Colon (tissue), 2 donors: Measurements from ENCODE around the gene LOXHD1.

Experiments used
- FAIRE-seq: peaks from 2 replicates; lab custom pipeline; 2012; peaks lifted over from hg19 to GRCh38; lab: Jason Lieb, UNC
- donor health status: control.
- donor health status: control.

The LOXHD1 gene

DNA sequence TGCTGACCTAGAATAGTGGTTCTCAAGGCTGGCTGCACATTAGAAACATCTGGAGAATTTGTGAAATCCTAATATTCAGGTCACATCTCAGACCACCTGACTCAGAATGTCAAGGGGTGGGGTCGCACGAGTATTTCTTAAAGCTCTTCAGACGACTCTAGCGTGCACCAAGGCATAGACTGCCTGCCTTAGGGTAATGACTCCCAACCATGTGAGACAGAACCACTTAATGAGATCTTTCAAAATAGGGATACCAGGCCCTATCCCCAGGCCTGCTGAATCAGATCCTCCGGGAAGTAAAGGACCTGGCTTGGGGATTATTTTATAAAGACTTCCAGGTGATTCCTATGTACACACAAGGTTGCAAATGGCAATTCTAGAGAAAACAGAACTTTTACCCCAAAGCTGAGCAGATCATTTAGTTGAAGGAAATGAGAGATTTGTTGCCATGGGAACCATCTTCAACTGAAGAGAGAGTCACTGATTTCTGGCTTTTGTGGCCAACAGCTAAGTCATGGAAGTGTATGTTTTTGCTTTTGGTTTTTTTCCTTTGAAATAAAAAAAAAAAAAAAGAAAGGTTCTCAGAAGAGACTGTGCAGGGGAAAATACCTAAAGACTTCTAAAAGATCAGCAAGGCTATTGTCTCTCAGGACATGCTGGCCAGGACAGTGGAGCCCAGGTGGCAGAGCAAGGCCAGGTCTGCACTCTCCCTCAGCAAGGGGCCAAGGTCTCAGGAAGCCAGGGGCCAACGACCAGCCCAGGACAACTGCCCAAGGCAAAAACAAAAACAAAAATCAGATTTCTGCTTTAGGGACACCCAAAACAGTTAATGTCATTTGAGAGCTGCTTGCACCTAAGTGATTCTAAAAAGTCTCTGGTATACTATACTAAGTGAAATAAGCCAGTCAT, 15.3 kb upstream of the LOXHD1 start:
- no peak for FAIRE-seq

DNA sequence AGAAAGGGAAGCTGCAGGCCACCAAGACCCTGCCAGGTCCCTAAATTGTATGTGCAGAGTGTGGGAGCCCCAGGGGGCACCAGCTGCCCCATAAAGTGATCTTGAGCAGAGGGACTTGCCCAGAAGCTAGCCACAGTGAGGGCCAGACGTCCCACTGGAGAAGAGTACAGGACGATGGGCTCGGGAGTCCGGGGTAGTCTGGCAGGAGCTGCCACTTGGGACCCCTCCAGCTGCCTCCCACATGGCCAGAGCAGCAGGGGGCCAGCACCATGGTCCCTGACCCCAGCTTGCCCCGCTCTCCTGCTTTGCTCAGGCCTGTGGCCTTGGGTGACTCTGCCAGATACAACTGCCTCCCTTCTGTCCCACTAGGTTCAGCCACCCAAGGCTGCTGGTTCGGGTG, 11.7 kb upstream of the LOXHD1 start:
- FAIRE-seq = no peak

DNA sequence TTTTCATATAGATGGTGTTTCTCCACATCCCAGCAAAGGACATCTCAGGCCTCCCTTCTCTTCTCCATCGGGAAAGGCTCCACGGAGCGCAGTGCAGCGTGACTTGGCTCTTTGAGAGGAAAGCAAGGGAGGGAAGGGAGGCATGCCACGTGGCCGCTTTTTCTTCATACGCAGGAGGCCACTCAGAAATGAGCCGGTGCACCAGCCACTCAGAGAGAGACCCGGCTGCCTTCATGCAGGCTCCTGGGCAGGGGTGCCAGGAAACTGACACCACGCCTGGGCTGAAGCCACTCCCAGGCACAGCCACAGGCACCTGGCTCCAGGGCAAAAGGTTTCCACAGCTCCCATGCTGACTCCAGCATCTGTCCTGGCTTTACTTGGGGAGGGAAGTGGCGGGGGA, 11.1 kb upstream of the LOXHD1 start:
- no peak for FAIRE-seq

DNA sequence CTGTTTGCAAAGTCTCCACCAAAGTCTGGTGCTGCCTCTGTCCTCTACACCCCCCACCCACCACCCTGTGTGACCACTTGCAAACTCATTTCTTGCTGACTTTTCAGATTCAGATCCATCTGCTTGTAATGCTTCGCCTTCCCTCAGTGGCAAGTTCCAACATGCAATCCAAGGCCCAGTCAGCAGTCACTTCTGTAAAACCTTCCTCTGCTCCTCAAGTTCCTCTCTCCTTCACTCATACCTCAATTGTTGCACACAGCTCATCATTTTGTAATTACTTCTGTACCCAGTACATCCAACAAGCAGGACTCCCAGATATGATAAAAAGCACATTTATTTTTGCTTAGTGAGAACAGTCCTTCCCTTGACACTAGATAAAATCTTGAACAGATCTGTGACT, 6.5 kb upstream of the LOXHD1 start:
- no peak for FAIRE-seq

DNA sequence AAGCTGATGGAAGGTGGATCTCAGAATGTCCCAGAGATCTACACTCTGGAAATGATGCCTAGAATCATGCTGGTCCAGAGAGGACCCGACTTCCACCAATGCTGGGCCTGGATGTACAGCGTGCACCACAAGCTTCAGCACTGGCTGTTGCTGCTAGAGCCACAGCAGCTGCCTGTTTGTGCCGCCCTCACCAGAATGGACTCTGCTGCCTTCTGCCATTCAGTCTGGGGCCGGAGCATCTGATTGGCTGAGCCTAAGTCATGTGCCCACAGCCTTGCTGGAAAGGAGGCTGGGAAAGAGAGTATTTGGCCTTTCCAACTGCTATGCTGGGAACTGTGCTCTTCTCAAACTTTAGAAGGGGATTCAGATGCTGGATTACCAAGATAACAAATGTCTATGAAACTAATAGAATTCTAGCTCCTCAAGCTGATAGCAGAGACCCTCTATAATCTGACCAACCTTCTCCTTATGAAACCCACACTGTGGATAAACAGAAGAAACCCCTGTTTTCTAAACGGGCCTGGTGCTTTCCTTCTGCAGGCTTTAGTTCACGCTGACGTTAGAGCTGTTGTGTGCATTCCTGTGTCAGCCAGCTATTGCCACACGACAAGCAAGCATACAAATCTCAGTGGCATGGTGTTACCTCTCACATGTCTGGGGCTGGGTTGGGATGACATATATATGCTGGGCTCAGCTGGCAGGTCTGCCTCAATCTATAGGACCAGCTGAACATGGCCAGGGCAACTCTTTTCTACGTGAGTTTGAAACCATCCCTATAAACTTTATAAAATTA, 4.1 kb upstream of the LOXHD1 start:
- FAIRE-seq = no peak

DNA sequence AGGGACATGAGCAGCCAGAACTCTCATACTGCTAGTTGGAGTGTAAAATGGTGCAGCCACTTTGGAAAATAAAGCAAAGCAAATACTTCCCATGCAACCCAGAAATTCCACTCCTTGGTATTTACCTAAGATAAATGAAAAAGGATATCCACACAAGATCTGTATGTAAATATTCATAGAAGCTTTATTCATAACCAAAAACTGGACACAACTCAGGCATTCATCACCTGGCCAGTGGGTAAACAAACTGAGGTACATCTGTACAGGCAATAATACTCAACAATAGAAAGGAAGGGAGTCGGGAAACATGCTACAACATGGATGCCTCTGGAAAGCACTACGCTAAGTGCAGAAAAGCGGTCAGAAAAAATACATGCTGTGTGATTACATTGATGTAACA, 2.5 kb upstream of the LOXHD1 start:
- no peak for FAIRE-seq

DNA sequence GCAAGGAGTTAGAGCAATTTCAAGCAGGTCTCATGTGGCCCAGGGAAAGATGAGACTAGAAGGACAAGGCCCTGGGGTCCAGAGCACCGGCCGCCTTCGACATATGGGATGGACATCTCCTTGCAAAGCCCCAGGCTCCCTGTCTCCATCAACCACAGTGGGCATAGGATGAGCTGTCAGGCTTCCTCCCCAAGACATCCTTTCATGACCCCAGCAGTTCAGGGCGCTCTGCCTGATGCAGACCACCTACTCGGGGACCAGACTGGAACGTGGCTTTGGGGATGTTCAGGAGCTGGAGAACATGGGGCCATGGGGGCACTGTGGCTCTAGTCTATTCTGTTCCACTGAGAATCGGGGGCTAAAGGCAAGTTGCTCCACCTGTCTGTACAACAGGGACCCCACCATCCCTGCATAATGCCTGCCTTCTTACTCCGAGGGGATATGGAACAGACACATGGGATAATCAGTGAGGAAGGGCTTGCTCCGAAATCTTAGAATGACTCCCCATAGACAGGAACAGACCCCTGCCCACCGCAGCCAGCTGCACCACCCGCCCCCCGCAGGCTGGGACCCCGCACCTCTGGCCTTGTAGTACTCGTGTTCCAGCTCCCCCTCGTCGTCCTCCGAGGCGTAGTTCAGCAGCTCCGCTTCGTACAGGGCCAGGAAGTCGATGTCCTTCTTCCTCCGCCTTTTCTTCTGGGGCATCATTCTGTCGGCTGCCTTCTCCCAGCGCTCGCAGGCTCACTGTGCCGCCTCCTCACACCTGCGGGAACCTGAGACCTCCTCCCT, 500 bp downstream of the LOXHD1 start:
- no peak for FAIRE-seq

DNA sequence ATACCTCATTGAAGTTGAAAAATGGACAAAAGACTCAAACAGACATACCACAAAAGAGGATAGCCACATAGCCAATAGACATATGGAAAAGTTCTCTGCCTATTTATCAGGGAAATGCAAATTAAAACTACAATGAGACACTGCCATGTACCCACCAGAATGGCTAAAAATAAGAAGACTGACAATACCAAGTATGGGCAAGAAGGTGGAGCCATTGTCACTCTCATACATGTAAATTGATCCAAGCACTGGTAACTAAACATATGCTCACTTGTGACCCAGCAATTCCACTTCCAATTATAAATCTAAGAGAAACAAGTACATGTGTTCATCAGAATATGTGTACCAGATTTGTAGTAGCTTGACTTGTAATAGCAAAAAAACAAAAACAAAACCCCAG, 4.6 kb downstream of the LOXHD1 start:
- no peak for FAIRE-seq

DNA sequence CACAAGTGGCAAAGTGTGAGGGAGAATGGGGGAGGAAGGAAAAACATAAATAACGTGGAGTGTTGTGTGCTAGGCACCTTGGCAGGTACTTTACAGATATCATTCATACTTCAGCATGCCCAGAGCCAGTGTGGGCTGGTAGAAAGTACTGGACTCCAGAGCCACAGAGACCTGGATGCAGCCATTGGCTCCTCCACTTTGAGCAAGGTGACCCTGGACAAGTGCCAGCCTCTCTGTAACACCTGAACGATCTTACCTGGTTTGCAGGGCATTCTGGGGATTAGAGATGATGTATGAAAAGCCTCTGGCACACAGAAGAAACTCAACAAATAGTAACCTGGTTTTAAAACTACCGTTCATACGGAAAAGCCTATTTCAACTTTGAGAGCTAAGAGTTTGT, 6.3 kb downstream of the LOXHD1 start:
- no peak for FAIRE-seq

DNA sequence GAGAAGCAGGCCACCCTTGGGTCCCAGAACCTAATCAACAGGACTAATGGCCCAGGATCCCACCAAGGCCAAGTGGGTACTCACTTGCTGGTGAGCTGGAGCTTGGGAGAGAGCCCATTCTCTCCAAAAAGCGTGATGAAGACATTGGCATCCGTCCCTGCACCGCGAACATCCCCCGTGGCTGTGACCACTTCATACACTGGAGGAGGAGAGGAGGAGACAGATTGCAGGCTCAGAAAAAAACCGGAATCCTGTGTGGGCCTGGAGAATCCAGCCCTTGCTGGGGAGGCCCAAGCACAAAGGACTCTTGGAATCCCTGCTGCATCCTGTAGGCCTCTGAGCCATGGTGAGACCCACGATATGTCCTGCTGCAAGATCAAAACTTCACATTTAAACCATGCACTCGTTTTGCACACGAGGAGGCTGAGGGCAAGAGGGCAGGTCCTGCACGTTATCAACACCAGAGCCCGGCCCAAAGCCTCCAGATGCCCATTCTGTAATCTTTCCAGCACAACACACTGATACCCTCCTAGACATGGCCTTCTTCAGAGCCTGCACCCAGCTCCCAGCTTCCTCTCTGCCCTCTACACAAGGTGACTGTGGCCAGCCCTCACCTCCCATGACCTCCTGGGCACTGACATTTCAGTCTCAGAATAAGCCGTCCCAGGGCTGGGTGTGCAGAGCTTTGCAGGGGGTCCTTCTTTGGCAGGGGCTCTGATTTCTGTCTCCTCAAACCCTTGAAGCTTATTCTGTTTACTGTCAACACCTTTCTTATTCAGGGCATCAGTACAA, 7.8 kb downstream of the LOXHD1 start:
- no peak for FAIRE-seq

DNA sequence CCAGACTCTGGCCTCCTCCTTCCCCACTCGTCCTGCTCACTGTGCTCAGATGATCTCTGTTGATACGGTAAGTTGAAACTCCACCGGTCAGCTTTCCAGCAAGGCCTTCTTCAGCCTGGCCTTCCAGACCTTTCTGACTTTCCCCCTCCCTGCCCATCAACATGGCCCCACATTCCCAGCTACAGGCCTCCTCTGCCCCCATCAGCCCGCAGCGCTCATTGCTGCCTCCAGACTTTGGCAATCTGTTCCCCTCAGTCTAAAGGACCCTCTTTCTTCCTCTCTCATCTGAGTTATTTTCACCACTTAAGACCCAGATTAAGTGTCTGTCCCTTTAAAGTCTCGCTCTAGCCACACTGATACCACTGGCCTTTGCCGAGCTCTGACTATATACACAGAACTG, 10.6 kb downstream of the LOXHD1 start:
- FAIRE-seq = no peak

DNA sequence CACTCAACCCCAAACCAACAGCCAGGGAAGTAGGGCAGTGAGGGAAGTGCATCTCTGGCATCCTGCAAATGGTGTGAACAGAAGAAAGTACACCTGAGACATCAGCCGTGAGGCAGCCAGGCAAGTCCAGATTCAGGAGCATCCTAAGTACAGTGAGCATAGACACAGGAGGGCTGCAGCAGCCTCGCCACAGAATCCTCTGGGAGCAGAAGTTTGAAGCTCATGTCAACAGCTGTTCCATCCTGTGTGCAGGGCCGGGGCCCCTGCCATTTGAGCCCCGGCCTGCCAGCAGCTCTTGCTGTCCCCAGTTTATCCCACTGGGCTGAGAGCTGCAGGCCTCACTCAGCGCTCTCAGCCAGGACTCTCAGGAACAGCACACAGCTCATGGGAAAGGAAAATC, 14.5 kb downstream of the LOXHD1 start:
- FAIRE-seq = no peak

DNA sequence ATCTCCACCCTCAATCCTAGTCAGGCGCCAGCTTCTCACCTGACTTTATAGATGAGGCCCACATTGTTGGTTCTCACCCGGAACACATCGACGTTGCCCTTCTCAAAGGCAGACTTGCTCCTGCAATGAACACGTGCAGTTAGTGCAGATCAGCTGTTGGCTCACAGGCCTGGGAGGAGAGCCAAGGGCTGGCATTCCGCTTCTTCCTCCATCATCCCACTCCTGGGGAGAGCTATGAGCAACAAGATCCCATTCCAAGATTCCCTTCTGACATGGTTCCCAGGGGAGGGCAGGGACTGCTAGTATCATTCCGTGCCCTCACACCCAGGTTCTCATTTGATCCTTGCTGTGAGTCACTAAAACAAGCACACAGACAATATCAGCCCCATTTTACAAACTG, 15.1 kb downstream of the LOXHD1 start:
- FAIRE-seq = no peak

DNA sequence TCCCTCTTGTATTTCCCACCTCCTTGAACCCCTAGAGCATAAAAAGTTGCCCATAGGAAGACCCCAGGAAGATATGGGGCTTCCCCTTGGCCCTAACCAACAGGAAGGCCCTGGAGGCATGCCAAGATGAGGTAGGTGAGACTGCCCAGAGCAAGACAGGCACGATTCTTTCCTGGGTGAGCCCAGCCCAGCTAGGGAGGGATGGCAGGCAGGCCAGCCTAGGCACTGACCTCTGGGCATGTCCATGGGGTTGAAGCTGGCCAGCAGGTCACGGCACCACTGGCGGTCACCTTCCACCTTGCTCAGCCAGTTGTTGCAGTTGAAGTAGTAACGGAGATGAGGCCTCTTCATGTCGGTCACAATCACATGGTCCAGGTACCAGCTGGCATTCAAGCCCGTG, 17.6 kb downstream of the LOXHD1 start:
- no peak for FAIRE-seq

DNA sequence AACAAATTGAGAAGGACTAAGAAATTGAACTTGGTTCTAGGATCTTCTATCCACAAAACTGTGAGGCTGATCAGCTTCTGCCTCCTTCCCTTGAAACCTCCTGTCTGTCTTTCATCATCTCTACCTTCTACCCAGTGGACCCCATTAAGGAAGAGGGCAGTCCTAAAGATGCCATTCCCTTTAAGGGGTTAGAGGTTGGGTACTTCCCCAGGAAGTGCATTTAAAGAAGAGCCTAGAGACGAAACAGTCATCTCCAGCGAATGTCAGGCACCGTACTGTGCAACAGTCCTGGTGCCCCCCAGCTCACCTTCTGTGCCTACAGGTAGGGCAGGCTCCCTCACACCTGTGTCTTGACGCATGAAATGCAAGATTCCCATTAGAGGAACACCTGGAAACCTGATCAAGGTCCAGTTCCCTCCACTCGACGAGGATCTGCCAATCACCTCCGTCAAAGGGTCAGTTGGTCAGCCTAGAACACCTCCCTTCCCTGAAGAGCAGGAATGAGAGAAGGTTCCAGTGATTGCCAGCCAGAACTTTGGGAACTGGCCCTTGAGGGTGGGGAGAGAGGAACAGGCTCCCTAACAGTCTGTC, 20.9 kb downstream of the LOXHD1 start:
- FAIRE-seq = no peak

DNA sequence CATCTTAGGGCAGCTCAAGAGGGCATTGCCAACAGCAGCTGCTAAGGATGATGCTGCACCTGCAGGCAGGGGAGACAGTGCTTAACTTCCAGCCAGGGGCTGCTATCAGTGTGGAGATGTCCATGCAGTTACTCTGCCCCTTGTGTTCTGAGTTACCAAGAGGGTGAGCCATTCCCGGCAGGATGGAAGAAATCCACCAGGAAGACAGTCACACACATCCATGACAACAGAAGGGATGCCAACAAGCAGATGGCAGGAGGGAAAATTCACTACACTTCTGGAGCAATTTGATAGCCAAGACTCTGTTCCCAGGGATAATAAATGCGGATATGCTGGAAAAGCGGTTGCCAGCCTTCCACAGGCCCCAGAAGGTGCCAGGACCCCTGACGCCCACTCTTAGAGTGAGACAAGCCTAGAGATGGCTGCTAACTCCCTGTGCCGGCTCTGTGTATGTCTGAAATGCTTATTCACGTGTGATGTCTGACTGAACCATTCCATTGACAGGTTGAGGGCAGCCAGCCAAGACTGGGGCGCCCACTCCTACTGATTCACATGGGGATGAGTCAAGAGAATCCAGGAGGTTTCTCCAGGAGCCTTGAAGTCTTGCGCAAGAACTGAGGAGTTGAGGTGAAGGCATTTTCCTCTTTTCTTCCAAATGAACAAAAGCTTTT, 24.5 kb downstream of the LOXHD1 start:
- no peak for FAIRE-seq

DNA sequence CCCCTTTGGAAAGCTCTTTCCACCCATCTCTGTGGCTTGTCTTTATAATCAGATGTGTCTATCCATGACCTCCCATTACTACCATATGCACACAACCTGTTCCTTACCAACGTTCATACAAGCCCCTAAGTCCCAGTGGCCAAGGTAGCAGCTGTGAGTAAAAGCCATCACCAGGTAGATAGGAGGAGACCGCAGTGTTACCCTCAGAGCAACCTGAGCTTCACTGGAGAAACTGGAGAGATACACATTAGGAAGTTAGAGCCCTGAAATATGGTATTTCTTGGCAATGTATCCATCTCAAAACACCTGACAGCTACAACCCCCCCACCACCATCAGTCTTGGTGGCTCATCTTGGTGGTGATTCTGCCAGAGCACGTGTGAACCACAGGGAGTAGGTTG, 26.0 kb downstream of the LOXHD1 start:
- no peak for FAIRE-seq

DNA sequence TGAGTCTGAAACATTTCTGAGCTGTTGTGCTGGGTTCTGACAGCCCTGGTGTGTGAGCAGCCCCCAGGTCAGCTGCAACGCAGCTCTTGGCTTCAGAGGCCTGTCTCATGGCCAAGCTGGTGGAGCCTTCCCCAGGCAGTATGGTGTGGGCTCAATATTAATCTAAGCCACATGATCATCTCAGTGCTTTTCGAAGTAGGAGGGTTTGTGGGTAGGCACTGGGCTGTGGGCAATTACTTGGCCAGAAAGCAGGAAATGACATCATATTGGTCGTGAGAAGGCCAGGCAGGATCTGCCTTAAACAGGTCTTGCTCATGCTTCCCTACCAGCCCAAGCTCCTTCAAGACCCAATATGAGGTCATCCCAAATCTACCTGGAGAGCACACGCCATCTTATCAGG, 26.9 kb downstream of the LOXHD1 start:
- no peak for FAIRE-seq

DNA sequence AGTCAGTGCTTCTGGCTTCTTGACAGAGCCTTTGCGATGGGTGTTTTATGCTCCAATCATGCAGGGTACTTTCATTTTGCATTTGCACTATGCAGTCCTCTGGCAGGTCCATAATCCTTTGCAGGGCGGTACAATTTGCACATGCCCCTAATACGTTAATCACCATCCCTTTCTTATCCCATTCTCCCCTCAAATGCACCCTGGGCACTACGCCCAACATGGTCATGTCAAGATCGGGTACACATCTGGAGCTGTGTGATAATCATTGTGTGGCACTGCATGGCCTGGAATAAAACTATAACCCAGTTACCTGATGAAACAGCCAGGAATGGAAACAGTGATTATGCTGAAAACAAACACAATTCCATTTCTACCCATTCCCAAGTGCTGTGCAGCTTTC, 27.7 kb downstream of the LOXHD1 start:
- FAIRE-seq = no peak

DNA sequence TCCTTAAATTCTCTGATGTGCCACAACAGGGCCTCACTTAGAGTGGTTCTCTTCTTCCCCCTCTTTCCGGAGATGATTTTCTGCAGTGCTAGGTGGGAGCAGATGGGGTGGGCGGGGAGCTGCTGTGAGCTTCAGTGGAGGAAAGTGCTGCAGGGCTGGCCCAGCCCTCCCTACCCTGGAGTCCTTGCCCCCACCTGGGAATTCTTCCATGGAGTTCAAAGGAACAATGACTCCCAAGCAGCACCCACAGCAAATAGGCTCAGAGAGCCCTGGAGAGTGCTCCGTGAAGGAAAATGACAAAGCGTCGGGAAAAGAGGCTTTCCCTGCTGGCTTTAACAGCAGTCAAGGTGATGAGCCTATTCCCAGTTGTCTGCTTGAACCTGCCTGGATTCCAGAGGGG, 28.8 kb downstream of the LOXHD1 start:
- FAIRE-seq = no peak

DNA sequence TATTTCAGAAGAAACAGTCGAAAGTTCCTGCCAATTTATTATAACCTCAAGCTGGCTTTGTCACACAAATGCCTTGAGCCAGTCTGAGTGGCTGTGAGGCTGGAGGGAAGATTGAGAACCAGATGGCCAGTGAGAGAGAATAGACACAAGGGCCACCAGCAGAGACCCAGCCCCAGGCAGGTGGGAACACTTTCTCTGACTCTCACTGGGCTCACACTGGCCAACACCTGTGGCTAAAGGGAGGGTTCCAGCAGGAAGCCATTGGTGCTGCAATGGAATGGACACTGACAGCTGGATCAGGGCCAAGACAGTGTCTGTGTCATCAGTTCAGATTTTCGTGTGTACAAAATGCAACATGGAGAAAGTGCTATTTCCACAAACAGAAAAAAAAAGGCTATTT, 29.9 kb downstream of the LOXHD1 start:
- no peak for FAIRE-seq
